ENCODE data around the gene RASL10B.

Gene RASL10B

GRCh38 chr17:35742496-35742895 is 11.1 kb downstream of the RASL10B start:
- no peak overlapping the region for H3K4me3 ChIP-seq (ENCODE audit: insufficient read depth, low read length, poor library complexity, severe bottlenecking)
- no peak overlapping the region for H3K4me2 ChIP-seq (ENCODE audit: low read depth, low read length, poor library complexity, severe bottlenecking)
- no peak overlapping the region for H3K27ac ChIP-seq (ENCODE audit: low read depth, low read length)
- no peaks in the 10 kb centered on the region for H3K79me2 ChIP-seq (ENCODE audit: insufficient read depth, low read length)
- H3K9me2 ChIP-seq (replicated peaks; ENCODE audit: insufficient read depth, low read length) = no peaks in the 10 kb centered on the region
- no peaks in the 10 kb centered on the region for H4K20me1 ChIP-seq (ENCODE audit: low read depth, low read length)
- no peaks in the 10 kb centered on the region for H3K27me3 ChIP-seq (ENCODE audit: low read length)
- TF ChIP-seq EZH2phosphoT487 (conservative IDR thresholded peaks at IDR 0.05; ENCODE audit: low read length) = no peak
- TF ChIP-seq CTCF (IDR thresholded peaks at IDR 0.05; ENCODE audit: insufficient read depth, low read length, poor library complexity, severe bottlenecking) = no peak
- H3F3A ChIP-seq (ENCODE audit: insufficient read depth) = no peaks in the 10 kb centered on the region
- H2AFZ ChIP-seq (ENCODE audit: low read depth, low read length, severe bottlenecking) = no peak overlapping the region
- no peaks in the 10 kb centered on the region for H3K36me3 ChIP-seq (ENCODE audit: low read length)
- H3K9ac ChIP-seq (ENCODE audit: low read length) = no peak overlapping the region
- no peaks in the 10 kb centered on the region for H3K9me3 ChIP-seq (ENCODE audit: insufficient read depth, low read length)

DNA sequence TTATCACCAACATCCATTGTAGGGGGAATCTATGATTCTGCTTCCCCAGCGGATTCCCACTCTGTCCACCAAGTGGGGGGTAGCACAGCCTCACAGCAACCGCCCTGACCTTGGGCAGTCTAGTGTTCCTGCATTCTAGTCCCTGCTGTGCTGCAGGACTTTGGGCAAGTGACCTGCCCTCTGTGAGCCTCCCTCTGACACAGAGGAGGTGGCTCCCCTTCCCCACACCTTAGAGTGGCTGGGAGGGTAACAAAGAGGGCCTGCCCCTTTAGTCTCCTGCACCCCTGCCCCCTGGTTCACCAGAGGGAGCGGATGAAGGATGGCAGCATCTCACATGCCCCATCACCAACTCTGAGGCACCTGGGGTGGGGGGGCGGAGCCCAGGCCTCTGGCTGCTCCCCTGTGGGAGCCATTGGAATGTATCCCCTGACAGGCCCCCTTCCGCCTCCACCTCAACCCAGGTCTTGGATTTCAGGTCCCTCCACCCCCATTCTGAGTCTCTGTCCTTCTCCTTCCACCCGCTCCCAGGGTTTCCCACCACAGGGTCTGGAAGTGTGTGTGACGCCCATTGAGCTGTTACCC is 11.5 kb downstream of the RASL10B start:
- Histone ChIP-seq H3K9ac (ENCODE audit: low read length) (no peak overlapping the region), H3K27ac (ENCODE audit: low read depth, low read length) (no peak overlapping the region), H3K79me2 (ENCODE audit: insufficient read depth, low read length) (no peaks in the 10 kb centered on the region), H3K9me2 (replicated peaks; ENCODE audit: insufficient read depth, low read length) (no peaks in the 10 kb centered on the region), H3K27me3 (ENCODE audit: low read length) (no peaks in the 10 kb centered on the region), H2AFZ (ENCODE audit: low read depth, low read length, severe bottlenecking) (no peak overlapping the region), H4K20me1 (ENCODE audit: low read depth, low read length) (no peaks in the 10 kb centered on the region), H3K4me2 (ENCODE audit: low read depth, low read length, poor library complexity, severe bottlenecking) (no peak overlapping the region), H3K4me3 (ENCODE audit: insufficient read depth, low read length, poor library complexity, severe bottlenecking) (no peak overlapping the region), H3F3A (ENCODE audit: insufficient read depth) (no peaks in the 10 kb centered on the region), H3K9me3 (ENCODE audit: insufficient read depth, low read length) (no peaks in the 10 kb centered on the region), H3K36me3 (ENCODE audit: low read length) (no peaks in the 10 kb centered on the region)
- no peak for TF ChIP-seq CTCF (IDR thresholded peaks at IDR 0.05; ENCODE audit: insufficient read depth, low read length, poor library complexity, severe bottlenecking)
- no peak for TF ChIP-seq EZH2phosphoT487 (conservative IDR thresholded peaks at IDR 0.05; ENCODE audit: low read length)

DNA sequence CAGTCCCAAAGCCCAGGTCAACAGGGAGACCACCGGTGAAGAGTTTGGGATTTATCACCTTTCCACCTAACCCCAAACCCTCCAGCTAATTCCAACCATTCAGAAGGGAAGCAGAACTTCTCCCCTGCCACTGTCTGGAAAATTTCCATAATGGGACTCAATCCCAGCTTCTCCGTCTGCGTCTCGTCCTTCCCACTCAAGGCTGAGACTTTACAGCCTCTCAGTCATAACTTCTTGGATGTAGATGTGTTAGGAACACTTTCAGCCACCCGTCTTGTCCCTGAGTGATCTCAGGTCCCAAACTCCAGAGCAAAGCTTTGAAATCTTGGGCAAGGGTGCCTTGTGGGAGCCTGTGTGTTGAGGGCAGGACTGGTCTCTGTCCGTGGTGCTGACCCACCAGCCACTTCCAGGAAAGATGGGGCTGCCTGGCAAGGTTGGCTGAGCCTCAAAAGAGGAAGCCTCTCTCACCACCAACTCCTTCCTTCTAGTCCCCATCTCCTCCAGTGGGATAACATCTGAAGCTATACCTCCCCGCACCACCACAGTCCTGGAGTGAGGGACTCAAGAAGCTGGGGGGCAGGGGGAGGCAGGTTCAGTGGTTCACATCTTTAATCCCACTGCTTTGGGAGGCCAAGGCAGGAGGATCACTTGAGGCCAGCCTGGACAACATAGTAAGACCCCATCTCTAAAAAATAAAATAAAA is 12.3 kb downstream of the RASL10B start:
- Histone ChIP-seq H3K9me3 (ENCODE audit: insufficient read depth, low read length) (no peaks in the 10 kb centered on the region), H3K27ac (ENCODE audit: low read depth, low read length) (no peak overlapping the region), H4K20me1 (ENCODE audit: low read depth, low read length) (no peaks in the 10 kb centered on the region), H3F3A (ENCODE audit: insufficient read depth) (no peaks in the 10 kb centered on the region), H3K4me3 (ENCODE audit: insufficient read depth, low read length, poor library complexity, severe bottlenecking) (no peak overlapping the region), H3K9me2 (replicated peaks; ENCODE audit: insufficient read depth, low read length) (no peaks in the 10 kb centered on the region), H3K79me2 (ENCODE audit: insufficient read depth, low read length) (no peaks in the 10 kb centered on the region), H3K4me2 (ENCODE audit: low read depth, low read length, poor library complexity, severe bottlenecking) (no peak overlapping the region), H3K9ac (ENCODE audit: low read length) (no peak overlapping the region), H3K36me3 (ENCODE audit: low read length) (no peaks in the 10 kb centered on the region), H2AFZ (ENCODE audit: low read depth, low read length, severe bottlenecking) (no peak overlapping the region), H3K27me3 (ENCODE audit: low read length) (no peaks in the 10 kb centered on the region)
- TF ChIP-seq EZH2phosphoT487 (conservative IDR thresholded peaks at IDR 0.05; ENCODE audit: low read length) = no peak
- no peak for TF ChIP-seq CTCF (IDR thresholded peaks at IDR 0.05; ENCODE audit: insufficient read depth, low read length, poor library complexity, severe bottlenecking)

Measured in SU-DHL-6 (cell line).